SK-N-SH (cell line): ENCODE results near the gene ZSCAN21. TPM values are rescaled to one million over a fixed set of nuclear protein-coding genes. Genes with fewer than 3 reads are reported as not detected.

Source experiments
- CTCF ChIA-PET: fragments of 300-600, 350-600 bp; formaldehyde crosslinking; extraction: SDS; loops from one replicate; lab custom pipeline; 2021; lab: Yijun Ruan, JAX
- POLR2A ChIA-PET: fragments of 350-600 bp; sonication (Branson Sonifier 250); formaldehyde crosslinking; extraction: SDS; loops from one replicate; lab custom pipeline; 2020; ENCODE audit warnings: antibody characterized with exemption, inconsistent platforms; lab: Yijun Ruan, JAX
- DNase-seq: peaks from one replicate; pipeline ENCODE4 v3.0.0; 2012
- H2AFZ ChIP-seq: fragments of 200-600 bp; sonication (generic); 2 replicates; pipeline ENCODE4 v1.8.1; 2016; ENCODE audit warnings: antibody characterized with exemption, mild to moderate bottlenecking, low read depth
- H3F3A ChIP-seq: fragments of 200-600 bp; sonication (generic); replicated peaks from 2 replicates; pipeline ENCODE3; 2016; ENCODE audit warnings: antibody characterized with exemption, mild to moderate bottlenecking; ENCODE audit not compliant: insufficient read depth
- H3K27ac ChIP-seq, 2 experiments: fragments of 200-500 bp in 1 of 2; fragments of 200-600 bp in 1 of 2; sonication (Bioruptor generic) in 1 of 2; sonication (generic), shearing (Covaris generic) in 1 of 2; 2 replicates each; pipeline versions ENCODE4 v1.5.1 to v1.6.1; 2014 to 2016; ENCODE audit warnings: low read depth in 2 of 2, inconsistent platforms in 1 of 2, low read length in 1 of 2, mild to moderate bottlenecking in 1 of 2, mixed read lengths in 1 of 2
- H3K27me3 ChIP-seq: fragments of 200-600 bp; sonication (generic), shearing (Covaris generic); 2 replicates; pipeline ENCODE4 v1.6.1; 2016; ENCODE audit warnings: mixed run types; ENCODE audit not compliant: insufficient read depth
- H3K36me3 ChIP-seq, 2 experiments: fragments of 200-500 bp in 1 of 2; fragments of 200-600 bp in 1 of 2; sonication (Bioruptor generic) in 1 of 2; sonication (generic) in 1 of 2; replicated peaks in 1 of 2; 2 replicates each; pipeline versions ENCODE3 to v1.5.1; 2014 to 2016; ENCODE audit warnings: low read length in 1 of 2, mild to moderate bottlenecking in 1 of 2; ENCODE audit not compliant: insufficient read depth in 2 of 2, control insufficient read depth in 1 of 2
- H3K4me1 ChIP-seq, 2 experiments: fragments of 200-500 bp in 1 of 2; fragments of 200-600 bp in 1 of 2; sonication (Bioruptor generic) in 1 of 2; sonication (generic), shearing (Covaris generic) in 1 of 2; 2 replicates each; pipeline versions ENCODE4 v1.5.1 to v1.6.1; 2014 to 2016; ENCODE audit warnings: low read depth in 1 of 2, low read length in 1 of 2, mixed run types in 1 of 2; ENCODE audit not compliant: insufficient read depth in 2 of 2, control insufficient read depth in 1 of 2
- H3K4me2 ChIP-seq: fragments of 200-600 bp; sonication (generic), shearing (Covaris generic); 2 replicates; pipeline ENCODE4 v1.6.1; 2017; ENCODE audit warnings: mixed run types
- H3K4me3 ChIP-seq, 2 experiments: fragments of 200-500 bp in 1 of 2; fragments of 200-600 bp in 1 of 2; sonication (Bioruptor generic) in 1 of 2; sonication (generic), shearing (Covaris generic) in 1 of 2; 2 replicates each; pipeline versions ENCODE4 v1.5.1 to v1.8.1; 2014 to 2016; ENCODE audit warnings: low read depth in 2 of 2, inconsistent platforms in 1 of 2, low read length in 1 of 2, mild to moderate bottlenecking in 1 of 2, mixed read lengths in 1 of 2, moderate library complexity in 1 of 2
- H3K79me2 ChIP-seq: fragments of 200-600 bp; sonication (generic); 2 replicates; pipeline ENCODE4 v1.8.1; 2017; ENCODE audit warnings: mild to moderate bottlenecking; ENCODE audit not compliant: insufficient read depth
- H3K9ac ChIP-seq: fragments of 200-600 bp; sonication (generic); 2 replicates; pipeline ENCODE4 v1.6.1; 2017; ENCODE audit warnings: mixed run types
- H3K9me2 ChIP-seq: fragments of 200-600 bp; sonication (generic); 2 replicates; pipeline ENCODE4 v1.6.1; 2017; ENCODE audit warnings: mixed run types
- H3K9me3 ChIP-seq: fragments of 200-600 bp; sonication (generic); 2 replicates; pipeline ENCODE4 v1.6.1; 2017; ENCODE audit warnings: mixed run types, mild to moderate bottlenecking, moderate library complexity
- H4K20me1 ChIP-seq: fragments of 200-600 bp; sonication (generic); 2 replicates; pipeline ENCODE4 v1.6.1; 2017; ENCODE audit warnings: mild to moderate bottlenecking, mixed run types; ENCODE audit not compliant: insufficient read depth
- CHD2 ChIP-seq: fragments of 150-350 bp; IDR thresholded peaks from 2 replicates; pipeline ENCODE4 v1.6.1; 2018; ENCODE audit warnings: low read length; ENCODE audit not compliant: partially characterized antibody
- EP300 ChIP-seq, 2 experiments: IDR thresholded peaks; 2 replicates each; pipeline versions ENCODE4 v1.4.0 to v1.6.1; 2012; ENCODE audit warnings: borderline replicate concordance in 1 of 2, low read depth in 1 of 2, low read length in 1 of 2
- EZH2phosphoT487 ChIP-seq: fragments of 200-600 bp; sonication (generic); IDR thresholded peaks from 2 replicates; pipeline ENCODE4 v1.6.1; 2017; ENCODE audit warnings: low read depth, mixed run types, mild to moderate bottlenecking, antibody characterized with exemption, moderate library complexity, borderline replicate concordance
- FOXJ3 ChIP-seq: sonication (generic); formaldehyde crosslinking; IDR thresholded peaks from 2 replicates; pipeline ENCODE4 v1.5.1; 2020; ENCODE audit warnings: mild to moderate bottlenecking, missing genetic modification reagents
- FOXM1 ChIP-seq: IDR thresholded peaks from 2 replicates; pipeline ENCODE4 v1.4.0; 2012; ENCODE audit warnings: low read depth, mild to moderate bottlenecking
- GATA2 ChIP-seq: sonication (generic); formaldehyde crosslinking; IDR thresholded peaks from 2 replicates; pipeline ENCODE4 v1.5.0; 2020; ENCODE audit warnings: mild to moderate bottlenecking, missing genetic modification reagents
- MXI1 ChIP-seq: IDR thresholded peaks from 2 replicates; pipeline ENCODE4 v1.6.1; 2012; ENCODE audit warnings: mild to moderate bottlenecking, low read depth, low read length, improper control_type of control experiment
- NRF1 ChIP-seq: IDR thresholded peaks from 2 replicates; pipeline ENCODE4 v1.6.1; 2012; ENCODE audit warnings: low read depth, mild to moderate bottlenecking, low read length
- PBX3 ChIP-seq: IDR thresholded peaks from 2 replicates; pipeline ENCODE4; 2012
- POLR2AphosphoS5 ChIP-seq: IDR thresholded peaks from 2 replicates; pipeline ENCODE4 v1.6.1; 2012; ENCODE audit warnings: low read depth, low read length
- RCOR1 ChIP-seq: fragments of 150-350 bp; IDR thresholded peaks from 2 replicates; pipeline ENCODE4 v1.6.1; 2017; ENCODE audit warnings: antibody characterized with exemption, low read length
- RXRA ChIP-seq: IDR thresholded peaks from 2 replicates; pipeline ENCODE4 v1.4.0; 2012; ENCODE audit warnings: low read depth, mild to moderate bottlenecking, borderline replicate concordance
- SIN3A ChIP-seq: IDR thresholded peaks from 2 replicates; pipeline ENCODE4 v1.6.1; 2012; ENCODE audit warnings: low read depth, mild to moderate bottlenecking, low read length, moderate library complexity, borderline replicate concordance
- SMC3 ChIP-seq: IDR thresholded peaks from 2 replicates; pipeline ENCODE4 v1.6.1; 2012; ENCODE audit warnings: low read depth, low read length, improper control_type of control experiment
- TAF1 ChIP-seq: IDR thresholded peaks from 2 replicates; pipeline ENCODE4 v1.6.1; 2012; ENCODE audit warnings: low read depth, mild to moderate bottlenecking, low read length, moderate library complexity, borderline replicate concordance
- TCF12 ChIP-seq: IDR thresholded peaks from 2 replicates; pipeline ENCODE4 v1.4.0; 2012
- TEAD4 ChIP-seq: IDR thresholded peaks from 2 replicates; pipeline ENCODE4 v1.4.0; 2012; ENCODE audit warnings: mild to moderate bottlenecking, borderline replicate concordance; ENCODE audit not compliant: insufficient read depth
- USF1 ChIP-seq: IDR thresholded peaks from 2 replicates; pipeline ENCODE4 v1.4.0; 2012; ENCODE audit warnings: low read depth, borderline replicate concordance
- YY1 ChIP-seq: IDR thresholded peaks from 2 replicates; pipeline ENCODE4 v1.4.0; 2012; ENCODE audit warnings: low read depth, mild to moderate bottlenecking
- ZBTB33 ChIP-seq: IDR thresholded peaks from 2 replicates; pipeline ENCODE4 v1.4.0; 2012; ENCODE audit warnings: low read depth, borderline replicate concordance
- WGBS: methylation state at CpG from one replicate; pipeline ENCODE4 v1.1.6; 2017; ENCODE audit warnings: low lambda C conversion rate; 5-methylcytosine and 5-hydroxymethylcytosine counted together
- polyA plus RNA-seq, 3 experiments: library from polyadenylated mRNA; depleted of rRNA; stranded (reverse); fragments of >200 nt; gene quantifications; 2 replicates each; pipeline ENCODE4 v1.2.3, GENCODE V29; 2012
- TF ChIP-seq, protein P1 (sequence below): IDR thresholded peaks from 2 replicates; pipeline ENCODE4 v1.6.1; 2012; ENCODE audit warnings: mild to moderate bottlenecking, low read depth, low read length, moderate library complexity
- TF ChIP-seq, protein P2 (sequence below): IDR thresholded peaks from 2 replicates; pipeline ENCODE4 v1.4.0; 2012; ENCODE audit warnings: low read depth
- TF ChIP-seq, protein P3 (sequence below): fragments of 150-350 bp; IDR thresholded peaks from 2 replicates; pipeline ENCODE4 v1.6.1; 2016; ENCODE audit warnings: mild to moderate bottlenecking, low read depth, low read length

ZSCAN21 gene
- polyA plus RNA-seq, 1 of the 3 experiments (the other 2 are of a cell fraction): 17.5 TPM

DNA sequence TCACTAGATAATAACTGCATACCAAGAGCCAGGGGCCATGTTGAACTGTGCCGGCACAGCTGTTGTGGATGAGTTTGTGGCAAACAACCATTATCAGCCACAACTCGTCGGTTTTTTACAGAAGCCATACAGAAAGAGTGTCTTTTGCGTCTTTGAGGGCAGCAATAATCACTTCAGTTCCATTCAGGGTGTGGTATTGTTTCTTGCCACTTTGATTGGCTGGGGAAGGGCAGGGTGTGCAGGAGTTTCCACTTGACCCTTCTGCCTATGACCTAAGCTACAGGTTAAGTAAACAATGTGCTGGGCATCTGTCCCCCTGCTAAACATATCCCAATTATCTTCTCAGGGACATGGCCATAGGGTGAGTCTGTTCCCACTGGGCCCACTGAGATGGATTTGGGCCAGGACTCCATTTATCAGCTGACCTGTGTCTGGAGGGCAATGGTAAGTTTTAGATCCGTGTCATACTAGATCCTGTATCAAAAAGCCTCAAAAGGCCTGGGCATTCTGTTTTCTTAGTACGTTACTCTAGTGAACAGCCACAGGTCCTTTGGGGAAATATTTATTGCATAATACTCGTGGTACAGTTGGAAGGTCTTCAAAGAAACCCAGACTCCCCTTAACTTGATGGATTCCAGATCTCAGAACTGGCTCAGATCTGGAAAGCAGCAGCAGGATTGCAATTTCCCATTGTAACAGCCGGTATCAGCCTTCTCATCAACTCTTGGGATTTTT is 16.0 kb downstream of the ZSCAN21 start:
- DNase-seq: peak; percentile 65
- H3F3A ChIP-seq: peaks cover 44% of the 10 kb centered on the region
- CTCF ChIA-PET: interaction anchor here (1.2 to 1.9 kb wide), 3 partner anchors 9 to 15 kb away, joined by 3 to 6 read pairs (median 6); partner anchors contain the start of gene ZNF3
- POLR2A ChIA-PET: interaction anchor here (0.5 kb wide), 1 partner anchor 16 kb away, joined by 3 read pairs; the partner anchor contains the start of gene ZSCAN21
- peak overlapping the region; percentile 29 to 50; a peak in 3 of 4 replicates for H3K27ac ChIP-seq
- no peaks in the 10 kb centered on the region for H4K20me1 ChIP-seq
- peaks cover 0 to 21% of the 10 kb centered on the region in 2 experiments; a peak in 1 of 4 replicates for H3K4me1 ChIP-seq
- 41% methylated on average over 8 of the region's 8 CpGs for WGBS
- H3K4me2 ChIP-seq: no peak overlapping the region
- H2AFZ ChIP-seq: no peak overlapping the region
- no peaks in the 10 kb centered on the region for H3K9me2 ChIP-seq
- H3K36me3 ChIP-seq: peaks cover 27 to 56% of the 10 kb centered on the region in 2 experiments
- H3K79me2 ChIP-seq: no peaks in the 10 kb centered on the region
- no peak overlapping the region for H3K4me3 ChIP-seq
- H3K9ac ChIP-seq: no peak overlapping the region
- peaks cover 11% of the 10 kb centered on the region for H3K9me3 ChIP-seq
- H3K27me3 ChIP-seq: no peaks in the 10 kb centered on the region
- TF ChIP-seq POLR2AphosphoS5 (peak; percentile 75), RCOR1 (peak; percentile 88; the same call in 1 of the 2 replicates), MXI1 (no peak), USF1 (no peak), CHD2 (peak; percentile 64), EZH2phosphoT487 (no peak), TEAD4 (0 out of 2 replicates have a peak, but pooled peaks have one; percentile 12), FOXJ3 (CRISPR knock-in tag) (no peak), GATA2 (CRISPR knock-in tag) (peak; percentile 79), TAF1 (no peak), EP300 (IDR thresholded peaks at IDR 0.05; ENCODE audit: borderline replicate concordance in 1 of 2, low read depth in 1 of 2, low read length in 1 of 2) (peak; percentile 16 to 55; a peak in 2 of 4 replicates), NRF1 (no peak), TCF12 (peak; percentile 95), SMC3 (no peak), FOXM1 (no peak), ZBTB33 (no peak), YY1 (no peak), RXRA (no peak; the same call in 1 of the 2 replicates), PBX3 (peak; percentile 69), SIN3A (0 out of 2 replicates have a peak, but pooled peaks have one; percentile 11)
- TF ChIP-seq, protein P1, sequence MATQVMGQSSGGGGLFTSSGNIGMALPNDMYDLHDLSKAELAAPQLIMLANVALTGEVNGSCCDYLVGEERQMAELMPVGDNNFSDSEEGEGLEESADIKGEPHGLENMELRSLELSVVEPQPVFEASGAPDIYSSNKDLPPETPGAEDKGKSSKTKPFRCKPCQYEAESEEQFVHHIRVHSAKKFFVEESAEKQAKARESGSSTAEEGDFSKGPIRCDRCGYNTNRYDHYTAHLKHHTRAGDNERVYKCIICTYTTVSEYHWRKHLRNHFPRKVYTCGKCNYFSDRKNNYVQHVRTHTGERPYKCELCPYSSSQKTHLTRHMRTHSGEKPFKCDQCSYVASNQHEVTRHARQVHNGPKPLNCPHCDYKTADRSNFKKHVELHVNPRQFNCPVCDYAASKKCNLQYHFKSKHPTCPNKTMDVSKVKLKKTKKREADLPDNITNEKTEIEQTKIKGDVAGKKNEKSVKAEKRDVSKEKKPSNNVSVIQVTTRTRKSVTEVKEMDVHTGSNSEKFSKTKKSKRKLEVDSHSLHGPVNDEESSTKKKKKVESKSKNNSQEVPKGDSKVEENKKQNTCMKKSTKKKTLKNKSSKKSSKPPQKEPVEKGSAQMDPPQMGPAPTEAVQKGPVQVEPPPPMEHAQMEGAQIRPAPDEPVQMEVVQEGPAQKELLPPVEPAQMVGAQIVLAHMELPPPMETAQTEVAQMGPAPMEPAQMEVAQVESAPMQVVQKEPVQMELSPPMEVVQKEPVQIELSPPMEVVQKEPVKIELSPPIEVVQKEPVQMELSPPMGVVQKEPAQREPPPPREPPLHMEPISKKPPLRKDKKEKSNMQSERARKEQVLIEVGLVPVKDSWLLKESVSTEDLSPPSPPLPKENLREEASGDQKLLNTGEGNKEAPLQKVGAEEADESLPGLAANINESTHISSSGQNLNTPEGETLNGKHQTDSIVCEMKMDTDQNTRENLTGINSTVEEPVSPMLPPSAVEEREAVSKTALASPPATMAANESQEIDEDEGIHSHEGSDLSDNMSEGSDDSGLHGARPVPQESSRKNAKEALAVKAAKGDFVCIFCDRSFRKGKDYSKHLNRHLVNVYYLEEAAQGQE: 0 out of 2 replicates have a peak, but pooled peaks have one; percentile 7
- TF ChIP-seq, protein P2, sequence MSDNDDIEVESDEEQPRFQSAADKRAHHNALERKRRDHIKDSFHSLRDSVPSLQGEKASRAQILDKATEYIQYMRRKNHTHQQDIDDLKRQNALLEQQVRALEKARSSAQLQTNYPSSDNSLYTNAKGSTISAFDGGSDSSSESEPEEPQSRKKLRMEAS: no peak
- TF ChIP-seq, protein P3, sequence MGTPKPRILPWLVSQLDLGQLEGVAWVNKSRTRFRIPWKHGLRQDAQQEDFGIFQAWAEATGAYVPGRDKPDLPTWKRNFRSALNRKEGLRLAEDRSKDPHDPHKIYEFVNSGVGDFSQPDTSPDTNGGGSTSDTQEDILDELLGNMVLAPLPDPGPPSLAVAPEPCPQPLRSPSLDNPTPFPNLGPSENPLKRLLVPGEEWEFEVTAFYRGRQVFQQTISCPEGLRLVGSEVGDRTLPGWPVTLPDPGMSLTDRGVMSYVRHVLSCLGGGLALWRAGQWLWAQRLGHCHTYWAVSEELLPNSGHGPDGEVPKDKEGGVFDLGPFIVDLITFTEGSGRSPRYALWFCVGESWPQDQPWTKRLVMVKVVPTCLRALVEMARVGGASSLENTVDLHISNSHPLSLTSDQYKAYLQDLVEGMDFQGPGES: no peak
